GM18526 (cell line): ENCODE data around the gene BCAP31.

Experiments used
- POLR2A ChIP-seq: IDR thresholded peaks from 3 replicates; pipeline ENCODE4 v1.6.1; 2011; ENCODE audit not compliant: insufficient read length; ENCODE audit errors: extremely low read depth

Gene BCAP31

DNA sequence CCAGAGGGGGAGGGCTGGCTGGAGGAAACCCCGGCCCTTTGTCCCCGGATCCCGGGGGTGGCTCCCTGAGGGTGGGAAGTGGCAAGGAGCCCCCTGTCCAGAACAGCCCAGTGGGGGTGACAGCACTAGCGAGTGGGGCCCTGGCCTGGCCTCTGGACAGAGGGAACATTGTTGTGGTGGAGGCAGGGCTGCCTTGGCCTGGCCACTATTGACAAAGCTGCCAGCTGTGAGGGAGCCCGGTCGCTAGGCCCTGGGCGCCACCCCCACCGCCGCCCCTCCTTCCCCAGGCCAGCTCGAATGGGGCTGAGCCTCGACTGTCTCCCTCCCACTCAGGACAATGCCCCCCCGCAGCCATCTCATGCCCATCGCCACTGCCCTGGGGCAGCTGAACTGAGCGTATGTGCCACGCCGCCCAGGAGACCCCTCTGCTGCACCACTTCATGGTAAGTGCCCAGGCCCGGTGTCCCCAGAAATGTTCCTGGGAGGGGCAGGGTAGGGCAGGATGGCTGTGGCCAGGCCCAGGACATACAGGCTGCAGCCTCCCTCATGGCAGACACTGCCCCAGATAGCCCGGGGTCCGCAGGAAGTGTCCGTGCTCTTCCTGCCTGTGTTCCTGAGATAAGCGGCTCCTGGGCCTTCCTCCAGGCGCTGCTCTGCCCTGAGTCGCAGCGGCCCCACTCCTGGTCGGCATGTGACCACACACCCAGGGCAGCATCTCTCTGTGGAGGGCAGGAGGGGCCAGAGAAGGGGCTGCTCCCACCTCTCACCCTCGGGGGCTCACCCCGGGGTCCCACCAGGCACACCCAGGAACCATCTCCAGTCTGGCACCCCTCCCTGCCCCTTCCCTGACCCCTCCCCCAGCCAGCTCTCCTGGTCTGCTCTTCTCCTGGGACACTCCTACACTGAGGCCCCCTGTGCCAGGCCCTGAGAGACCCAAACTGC lies 41.2 kb upstream of the BCAP31 start:
- no peak for TF ChIP-seq POLR2A

DNA sequence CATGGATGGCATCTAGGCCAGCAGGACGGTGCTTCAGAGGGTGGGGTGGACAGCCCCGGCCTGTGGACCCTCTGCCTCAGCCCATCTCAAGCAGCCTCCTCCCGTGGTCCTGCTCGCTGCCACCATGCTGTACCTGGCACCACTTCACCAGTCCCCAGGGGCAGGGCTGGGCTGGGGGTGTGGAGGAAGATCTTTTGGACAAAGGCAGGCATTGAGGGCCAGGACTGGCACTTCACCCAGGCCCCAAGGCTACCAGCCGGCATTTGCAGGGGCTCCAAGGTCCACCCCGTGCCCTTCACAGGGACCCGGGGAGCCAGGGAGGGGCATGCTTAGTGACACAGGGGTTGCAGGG lies 40.6 kb upstream of the BCAP31 start:
- TF ChIP-seq POLR2A: no peak

DNA sequence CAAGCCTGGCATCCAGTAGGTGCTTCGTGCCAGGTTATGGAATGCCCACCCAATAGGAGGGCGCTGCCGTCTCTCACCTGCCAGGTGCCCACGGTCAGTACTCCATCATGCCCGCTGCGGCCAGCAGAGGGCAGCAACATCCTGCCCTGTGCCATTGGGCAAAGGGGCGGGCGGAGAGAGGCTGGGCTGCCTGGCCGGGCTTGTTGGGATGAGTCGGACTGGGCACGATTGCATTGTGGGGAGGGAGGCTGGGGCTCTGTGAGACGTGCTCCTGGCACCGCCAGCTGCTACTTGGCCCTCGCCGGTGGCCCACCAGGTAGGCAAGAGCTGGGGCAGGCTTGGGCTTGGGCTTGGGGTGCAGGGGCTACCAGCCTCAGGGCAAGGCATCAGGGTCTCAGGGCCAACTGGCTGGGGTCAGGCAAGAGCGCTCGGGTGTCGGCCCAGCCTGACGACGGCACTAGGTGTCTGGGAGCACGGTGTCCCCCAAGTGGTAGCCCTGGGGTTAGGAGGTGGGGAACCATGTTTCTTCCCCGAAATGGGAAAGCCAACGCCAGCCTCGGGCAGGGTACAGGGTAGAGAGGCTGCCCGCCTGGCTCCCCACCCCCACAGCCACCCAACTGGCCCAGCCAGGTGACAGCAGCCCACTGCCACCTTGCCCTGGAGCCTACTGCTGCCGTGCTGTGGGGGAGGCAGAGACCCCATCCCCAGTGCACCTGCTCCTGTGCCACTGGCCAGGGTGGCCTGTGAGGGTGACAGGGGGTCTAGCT lies 40.0 kb upstream of the BCAP31 start, which contains the start of gene PLXNB3:
Gene PLXNB3, plus strand, starts transcription at position 261 of the 767 bp plus-strand sequence. CDS start 1,287 bp downstream, outside the sequence.
- no peak for TF ChIP-seq POLR2A

DNA sequence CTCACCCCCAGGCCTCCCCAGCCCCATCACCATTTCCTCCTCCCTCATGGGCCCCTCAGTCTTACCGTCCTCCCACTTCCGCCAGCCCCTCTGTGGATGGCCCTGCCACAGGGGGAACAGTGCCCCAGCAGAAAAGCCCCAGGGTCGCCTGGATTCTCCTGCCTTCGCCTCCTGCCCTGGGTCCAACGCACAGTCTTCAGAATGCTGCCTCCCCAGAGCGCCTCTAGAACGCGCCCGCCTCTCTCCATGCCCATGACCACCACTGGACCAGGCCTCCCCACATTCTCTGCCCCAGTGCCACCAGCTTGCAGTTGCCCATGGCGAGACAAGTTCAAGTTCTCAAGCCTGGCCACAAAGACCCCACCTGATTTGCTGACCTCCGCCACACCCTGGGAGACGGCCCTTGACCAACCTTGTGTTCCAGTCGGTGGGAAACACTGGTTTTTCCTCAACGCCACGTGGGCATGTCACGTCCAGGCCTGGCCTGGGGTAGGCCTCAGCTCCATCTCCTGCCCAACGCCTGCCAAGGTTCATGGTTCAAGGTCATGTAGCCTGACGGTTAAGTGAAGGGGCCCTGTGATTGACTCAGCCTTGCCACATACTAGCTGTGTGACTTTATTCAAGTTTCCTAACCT lies 39.2 kb upstream of the BCAP31 start:
- no peak for TF ChIP-seq POLR2A

DNA sequence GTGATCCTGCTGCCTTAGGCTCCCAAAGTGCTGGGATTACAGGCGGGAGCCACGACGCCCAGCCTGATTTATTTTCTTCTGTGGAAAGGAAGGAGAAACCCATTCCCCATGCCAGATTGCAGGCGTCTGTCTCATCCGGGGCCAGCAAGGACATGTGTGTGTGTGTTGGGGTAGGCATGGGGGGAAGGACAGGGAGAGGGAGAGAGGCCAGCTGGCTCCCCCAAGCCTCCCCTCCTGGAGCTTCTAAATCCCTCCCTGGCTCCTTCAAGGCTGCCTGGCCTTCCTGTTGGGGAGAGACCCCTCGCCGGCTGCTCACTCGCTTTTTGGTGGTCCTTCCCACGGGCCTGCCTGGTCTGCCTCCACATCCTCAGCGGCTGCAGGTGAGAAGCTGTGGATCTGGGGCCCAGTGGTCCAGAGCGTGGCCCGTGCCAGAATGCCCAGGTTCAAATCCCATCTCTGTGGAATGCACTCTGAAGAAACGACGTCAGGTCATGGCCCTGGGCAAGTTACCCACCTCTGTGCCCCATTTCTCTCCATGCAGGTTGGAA lies 38.5 kb upstream of the BCAP31 start:
- TF ChIP-seq POLR2A: no peak

DNA sequence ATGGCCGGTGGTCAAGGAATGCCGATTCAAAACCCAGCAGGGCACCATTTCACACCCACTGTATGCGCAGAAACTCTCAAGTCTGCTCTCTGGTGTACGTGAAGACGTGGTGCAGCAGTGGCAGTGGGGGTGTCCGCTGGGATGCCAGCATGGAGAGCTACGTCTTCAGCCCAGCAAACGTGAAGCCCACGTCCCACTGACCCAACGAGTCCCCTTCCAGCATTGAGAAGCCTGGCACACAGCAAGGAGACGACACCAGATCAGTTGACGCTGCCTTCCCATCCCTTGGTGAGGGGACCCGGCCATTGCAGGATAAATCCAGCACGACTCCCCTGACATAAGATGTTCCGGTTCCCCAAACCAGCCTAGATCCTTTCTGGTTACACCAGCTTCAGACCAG lies 37.7 kb upstream of the BCAP31 start:
- no peak for TF ChIP-seq POLR2A

DNA sequence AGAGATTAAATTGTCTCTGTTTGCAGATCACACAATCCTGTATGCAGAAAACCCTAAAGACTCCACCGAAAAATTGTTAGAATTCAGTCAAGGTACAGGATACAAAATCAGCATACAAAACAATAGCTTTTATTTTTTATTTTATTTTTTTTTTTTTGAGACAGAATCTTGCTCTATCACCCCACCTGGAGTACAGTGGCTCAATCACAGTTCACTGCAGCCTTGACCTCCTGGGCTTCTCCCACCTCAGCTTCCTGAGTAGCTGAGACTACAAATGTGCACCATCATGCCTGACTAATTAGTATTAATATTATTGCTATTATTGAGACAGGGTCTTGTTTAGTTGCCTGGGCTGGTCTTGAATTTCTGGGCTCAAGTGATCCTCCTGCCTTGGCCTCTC lies 30.9 kb upstream of the BCAP31 start:
- TF ChIP-seq POLR2A: no peak

DNA sequence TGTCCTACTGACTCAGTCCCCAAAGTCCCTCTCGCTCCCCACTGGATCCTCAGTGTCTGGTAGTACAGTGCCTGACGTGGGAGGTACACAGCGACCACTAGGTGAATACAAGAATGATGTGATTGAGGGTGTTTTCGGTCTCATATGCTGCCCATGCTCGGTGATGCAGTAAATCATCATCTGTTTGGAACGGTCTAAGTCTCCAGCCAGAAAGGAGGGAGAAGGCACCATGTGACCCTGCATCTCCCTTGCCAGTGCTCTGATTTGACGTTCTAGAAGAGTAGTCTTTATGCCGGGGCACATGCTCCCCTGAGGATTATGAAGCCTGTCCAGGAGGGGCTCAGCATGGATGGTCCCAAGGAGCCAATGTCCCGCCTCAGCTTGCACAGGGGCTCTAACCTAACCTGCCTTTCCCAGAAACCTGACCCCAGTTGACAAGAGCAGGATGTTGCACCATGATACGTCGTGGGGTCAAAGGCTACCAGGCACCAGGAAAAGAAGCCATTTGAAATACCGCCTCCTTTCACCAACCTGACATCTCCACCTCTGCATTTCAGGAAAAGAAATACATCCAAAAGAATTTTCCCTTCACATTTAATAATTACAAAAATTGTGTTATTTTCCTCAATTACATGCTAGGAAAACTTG lies 26.1 kb upstream of the BCAP31 start:
- TF ChIP-seq POLR2A: no peak

DNA sequence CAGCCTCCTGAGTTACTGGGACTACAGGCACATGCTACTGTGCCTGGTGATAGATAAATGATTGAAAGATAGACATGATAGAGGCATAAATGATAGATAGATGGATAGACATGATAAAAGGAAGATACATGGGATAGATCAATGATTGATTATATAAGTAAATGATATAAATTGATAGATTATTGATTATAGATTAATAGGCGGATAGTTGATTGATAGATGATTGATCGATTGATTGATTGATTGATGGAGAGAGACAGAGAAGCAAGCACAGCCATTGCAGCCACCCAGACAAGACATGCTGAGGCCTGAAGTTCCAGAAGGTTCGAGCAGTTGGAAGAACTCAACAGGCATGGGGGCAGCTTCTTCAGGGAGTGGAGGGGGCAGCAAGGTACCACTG lies 22.2 kb upstream of the BCAP31 start:
- no peak for TF ChIP-seq POLR2A

DNA sequence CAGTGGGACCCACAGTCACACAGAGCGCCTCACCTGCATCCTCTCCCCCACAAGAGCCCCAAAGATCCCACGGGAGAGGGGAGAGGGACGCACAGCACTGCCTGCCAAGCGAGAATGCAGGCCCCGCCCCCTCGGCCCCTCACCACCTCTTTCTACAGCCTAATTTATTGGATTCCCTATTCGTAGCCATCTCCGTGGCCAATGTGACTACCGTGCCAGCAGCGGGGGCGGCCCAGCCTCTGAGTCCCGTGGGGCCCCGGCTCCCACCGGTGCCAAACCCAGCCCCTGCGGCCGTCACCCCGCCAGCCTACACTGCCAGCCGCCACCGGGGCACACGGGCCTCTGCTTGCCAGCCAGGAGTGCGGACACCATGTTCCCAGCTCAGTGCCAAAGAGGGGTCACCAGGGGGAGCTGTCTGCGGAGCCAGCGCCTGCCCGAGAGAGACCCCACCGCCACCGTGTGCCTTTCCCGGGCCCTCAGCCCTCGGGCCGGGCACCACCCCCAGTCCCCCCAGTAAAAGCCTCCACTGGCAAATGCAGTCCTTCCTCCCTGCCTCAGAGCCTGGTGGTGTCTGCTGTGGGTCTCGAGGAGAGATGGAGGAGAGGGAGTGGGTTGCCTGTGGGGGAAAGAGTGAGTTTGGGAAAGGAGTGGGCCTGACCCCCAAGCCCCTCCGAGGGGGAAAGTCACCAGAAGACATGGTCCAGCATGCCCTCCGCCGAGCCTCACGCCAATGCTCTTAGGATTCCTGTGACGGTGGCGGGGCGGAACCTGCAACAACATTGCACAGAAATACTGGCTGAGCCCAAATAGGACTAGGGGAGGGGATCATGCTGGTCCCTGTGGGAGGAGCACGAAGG lies 20.3 kb upstream of the BCAP31 start:
- TF ChIP-seq POLR2A: no peak

DNA sequence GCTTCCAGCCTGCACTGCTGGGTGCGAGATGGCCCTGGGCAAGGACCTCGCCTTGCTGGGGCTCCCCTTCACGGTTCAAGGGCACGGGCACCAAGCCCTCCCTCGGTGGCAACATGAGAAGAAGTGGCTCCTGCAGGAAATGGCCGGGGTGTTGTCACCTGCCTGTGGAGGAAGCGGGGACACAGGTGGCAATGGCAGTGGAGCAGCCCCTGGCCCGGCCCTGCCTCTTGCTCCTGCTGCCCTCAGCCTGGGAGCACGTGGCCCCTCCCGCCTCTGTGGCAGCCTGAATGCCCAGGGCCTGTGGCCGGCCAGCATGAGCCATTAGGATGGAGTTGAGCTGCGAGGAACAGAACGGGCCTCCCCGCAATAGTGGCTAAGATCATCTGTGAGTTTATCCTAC lies 17.3 kb upstream of the BCAP31 start:
- TF ChIP-seq POLR2A: no peak

DNA sequence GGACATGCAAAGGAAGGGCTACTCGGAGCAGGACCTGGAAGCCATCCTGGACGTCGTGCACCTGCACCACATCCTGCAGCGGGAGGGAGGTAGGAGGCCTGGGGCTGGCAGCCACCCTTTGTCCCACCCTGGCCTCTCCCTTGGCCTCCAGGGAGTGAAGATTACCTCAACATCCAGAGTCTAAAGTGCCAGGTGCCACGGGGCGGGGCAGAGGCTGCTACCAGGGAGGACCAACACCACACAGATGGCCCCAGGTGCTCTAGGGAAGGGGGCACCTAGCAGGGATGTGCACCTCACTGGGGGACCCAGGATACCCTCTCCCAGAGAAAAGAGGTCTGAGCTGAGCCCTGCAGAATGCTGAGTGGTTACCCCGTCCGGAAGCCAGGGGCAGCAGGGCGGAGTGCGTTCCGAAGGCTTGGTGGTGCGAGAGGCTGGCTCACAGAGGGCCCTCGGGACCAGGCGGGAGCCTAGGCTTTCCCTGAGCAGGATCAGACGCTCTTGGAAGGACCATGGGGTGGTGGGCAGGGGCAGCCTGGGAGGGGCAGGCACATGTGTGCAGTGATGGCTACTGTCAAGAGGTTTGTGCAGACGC lies 16.5 kb upstream of the BCAP31 start:
- TF ChIP-seq POLR2A: no peak

DNA sequence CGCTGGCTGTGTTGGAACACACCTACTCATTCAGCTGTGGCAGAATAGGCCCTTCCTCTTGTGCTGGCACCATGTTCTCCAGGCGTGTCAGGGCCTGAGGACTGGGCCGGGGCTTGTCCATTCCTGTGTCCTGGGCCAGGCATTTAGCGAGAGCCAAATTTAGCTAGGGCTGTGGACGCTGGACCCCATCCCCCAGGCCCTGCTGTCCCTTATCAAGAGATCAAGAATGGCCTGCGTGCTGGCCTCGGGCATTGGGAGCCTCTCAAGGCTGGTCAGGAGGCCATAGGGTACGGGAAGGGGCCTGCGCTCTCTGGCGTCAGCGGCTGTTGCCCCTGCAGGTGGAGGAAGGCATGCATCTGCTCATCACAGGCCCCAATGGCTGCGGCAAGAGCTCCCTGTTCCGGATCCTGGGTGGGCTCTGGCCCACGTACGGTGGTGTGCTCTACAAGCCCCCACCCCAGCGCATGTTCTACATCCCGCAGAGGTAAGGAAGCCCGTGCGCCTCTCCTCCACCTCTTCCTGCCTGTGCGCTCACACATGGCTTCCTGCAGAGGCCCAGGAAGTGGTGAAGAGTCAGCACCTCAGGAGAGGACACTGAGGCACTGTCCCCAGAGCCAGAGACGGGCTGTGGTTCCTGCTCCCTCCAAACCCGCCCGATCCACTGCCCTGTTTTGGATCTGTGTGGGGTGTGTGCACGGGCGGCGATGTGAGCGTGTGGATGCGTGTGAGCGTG lies 15.7 kb upstream of the BCAP31 start:
- TF ChIP-seq POLR2A: no peak
